SK-N-SH treated with all-trans-retinoic acid at 6 μM for 48 hours (cell line): Measurements from ENCODE around the gene NFIL3.
"Not testable (repeated sequence)": the region's sequence is repeated elsewhere in the genome, so short reads cannot be mapped to it uniquely, and the experiment has no call there.

ENCODE experiments used
- ATAC-seq: fragments of 200-7000 bp; cut with Tn5 transposase; 3 replicates; pipeline ENCODE4 v1.9.1; 2020; ENCODE audit warnings: mild to moderate bottlenecking, moderate library complexity
- ARNTL ChIP-seq: fragments of 450-650 bp; formaldehyde crosslinking; IDR thresholded peaks from 2 replicates; pipeline ENCODE4 v1.5.0; 2020; ENCODE audit warnings: low read depth, mild to moderate bottlenecking, moderate library complexity, borderline replicate concordance
- BACH2 ChIP-seq: fragments of 250-450 bp; sonication (Bioruptor Pico); IDR thresholded peaks from 2 replicates; pipeline ENCODE4 v1.9.0; 2021; ENCODE audit warnings: mild to moderate bottlenecking, borderline replicate concordance
- CREB5 ChIP-seq: fragments of 250-450 bp; sonication (Bioruptor Pico); IDR thresholded peaks from 2 replicates; pipeline ENCODE4 v1.5.1; 2020; ENCODE audit warnings: low read depth, mild to moderate bottlenecking, moderate library complexity
- CSDC2 ChIP-seq: fragments of 250-450 bp; sonication (Bioruptor Pico); IDR thresholded peaks from 2 replicates; pipeline ENCODE4 v1.5.0; 2020; ENCODE audit warnings: mild to moderate bottlenecking, moderate library complexity
- CSRNP3 ChIP-seq: fragments of 250-450 bp; sonication (Bioruptor Pico); IDR thresholded peaks from 2 replicates; pipeline ENCODE4 v1.5.1; 2021; ENCODE audit warnings: mild to moderate bottlenecking, moderate library complexity
- ESRRG ChIP-seq: fragments of 250-450 bp; sonication (Bioruptor Pico); IDR thresholded peaks from 2 replicates; pipeline ENCODE4 v1.6.1; 2021; ENCODE audit warnings: mild to moderate bottlenecking
- GLIS3 ChIP-seq: fragments of 250-450 bp; sonication (Bioruptor Pico); IDR thresholded peaks from 2 replicates; pipeline ENCODE4 v1.5.0; 2020; ENCODE audit warnings: mild to moderate bottlenecking, moderate library complexity
- ISL1 ChIP-seq: fragments of 250-450 bp; sonication (Bioruptor Pico); IDR thresholded peaks from 2 replicates; pipeline ENCODE4 v2.1.2; 2022; ENCODE audit warnings: mild to moderate bottlenecking, moderate library complexity
- OSR1 ChIP-seq: fragments of 250-450 bp; sonication (Bioruptor Pico); IDR thresholded peaks from 2 replicates; pipeline ENCODE4 v1.8.0; 2022; ENCODE audit warnings: moderate library complexity, mild to moderate bottlenecking, inconsistent platforms
- PATZ1 ChIP-seq: fragments of 250-450 bp; sonication (Bioruptor Pico); IDR thresholded peaks from 2 replicates; pipeline ENCODE4 v1.8.0; 2020; ENCODE audit warnings: mild to moderate bottlenecking, moderate library complexity, borderline replicate concordance
- POU6F1 ChIP-seq: fragments of 250-450 bp; sonication (Bioruptor Pico); IDR thresholded peaks from 2 replicates; pipeline ENCODE4 v1.8.0; 2021; ENCODE audit warnings: low read depth, mild to moderate bottlenecking, moderate library complexity, borderline replicate concordance
- PPARA ChIP-seq: fragments of 250-450 bp; sonication (Bioruptor Pico); IDR thresholded peaks from 2 replicates; pipeline ENCODE4 v1.5.0; 2020; ENCODE audit warnings: mild to moderate bottlenecking, borderline replicate concordance
- RARB ChIP-seq: fragments of 250-450 bp; sonication (Bioruptor Pico); IDR thresholded peaks from 2 replicates; pipeline ENCODE4 v1.8.0; 2021; ENCODE audit warnings: mild to moderate bottlenecking, moderate library complexity
- SNAI2 ChIP-seq: fragments of 250-450 bp; sonication (Bioruptor Pico); IDR thresholded peaks from 2 replicates; pipeline ENCODE4 v1.5.0; 2020; ENCODE audit warnings: mild to moderate bottlenecking, moderate library complexity
- TCF4 ChIP-seq: fragments of 250-450 bp; sonication (Bioruptor Pico); IDR thresholded peaks from 2 replicates; pipeline ENCODE4 v1.8.0; 2021; ENCODE audit warnings: mild to moderate bottlenecking, moderate library complexity, borderline replicate concordance
- TOX ChIP-seq: fragments of 250-450 bp; sonication (Bioruptor Pico); IDR thresholded peaks from 2 replicates; pipeline ENCODE4 v1.8.0; 2021; ENCODE audit warnings: mild to moderate bottlenecking, moderate library complexity, borderline replicate concordance
- ZFP3 ChIP-seq: fragments of 250-450 bp; sonication (Bioruptor Pico); IDR thresholded peaks from 2 replicates; pipeline ENCODE4 v1.5.0; 2020; ENCODE audit warnings: mild to moderate bottlenecking, moderate library complexity
- ZFP30 ChIP-seq: fragments of 450-650 bp; formaldehyde crosslinking; IDR thresholded peaks from 2 replicates; pipeline ENCODE4 v1.5.0; 2022; ENCODE audit warnings: mild to moderate bottlenecking, moderate library complexity
- ZNF565 ChIP-seq: fragments of 450-650 bp; formaldehyde crosslinking; conservative IDR thresholded peaks from 2 replicates; pipeline ENCODE4 v1.5.0; 2020; ENCODE audit warnings: low read depth, mild to moderate bottlenecking, moderate library complexity
- ZNF70 ChIP-seq: fragments of 450-650 bp; formaldehyde crosslinking; IDR thresholded peaks from 2 replicates; pipeline ENCODE4 v1.5.0; 2020; ENCODE audit warnings: mild to moderate bottlenecking, moderate library complexity
- ZNF8 ChIP-seq: fragments of 450-650 bp; formaldehyde crosslinking; IDR thresholded peaks from 2 replicates; pipeline ENCODE4 v1.5.0; 2020; ENCODE audit warnings: mild to moderate bottlenecking, moderate library complexity

Gene NFIL3

GRCh38 chr9:91423785-91424402 is at the start of gene NFIL3:
TSS of gene NFIL3 (minus strand) at chr9:91423832. CDS start at chr9:91410734, 13,098 bp downstream.
- TF ChIP-seq PATZ1 (CRISPR knock-in tag) = 0 out of 2 replicates have a peak, but pooled peaks have one; percentile 26
- TF ChIP-seq GLIS3 (CRISPR knock-in tag) = no peak
- peak; percentile 71 for ATAC-seq

- ATAC-seq = not testable (repeated sequence)
Observed at GRCh38 chr9:91471524-91471923, 47.9 kb upstream of the NFIL3 start.

GRCh38 chr9:91465420-91465819 is 41.8 kb upstream of the NFIL3 start:
- TF ChIP-seq PATZ1 (CRISPR knock-in tag) = no peak
- no peak for TF ChIP-seq BACH2
- TF ChIP-seq TCF4 (CRISPR knock-in tag) = no peak
- TF ChIP-seq PPARA = no peak
- TF ChIP-seq CSRNP3 = no peak
- no peak for TF ChIP-seq TOX (CRISPR knock-in tag)
- no peak for TF ChIP-seq ZFP3 (CRISPR knock-in tag)
- no peak for TF ChIP-seq ZNF565 (CRISPR knock-in tag)
- no peak for TF ChIP-seq ESRRG
- ATAC-seq = no peak

GRCh38 chr9:91458906-91459305 is 35.3 kb upstream of the NFIL3 start:
- TF ChIP-seq ISL1 (CRISPR knock-in tag) (no peak), RARB (CRISPR knock-in tag) (no peak)
- ATAC-seq = no peak

GRCh38 chr9:91452844-91453243 is 29.2 kb upstream of the NFIL3 start:
- no peak for ATAC-seq
- TF ChIP-seq CSRNP3 = no peak
- TF ChIP-seq GLIS3 (CRISPR knock-in tag) = no peak
- no peak for TF ChIP-seq BACH2
- TF ChIP-seq SNAI2 (CRISPR knock-in tag) = no peak
- TF ChIP-seq CREB5 (CRISPR knock-in tag) = no peak
- TF ChIP-seq PATZ1 (CRISPR knock-in tag) = no peak
- TF ChIP-seq ARNTL = no peak
- no peak for TF ChIP-seq RARB (CRISPR knock-in tag)
- TF ChIP-seq ZNF70 = no peak
- TF ChIP-seq OSR1 (CRISPR knock-in tag) = no peak
- no peak for TF ChIP-seq TOX (CRISPR knock-in tag)
- TF ChIP-seq POU6F1 (CRISPR knock-in tag) = no peak
- TF ChIP-seq TCF4 (CRISPR knock-in tag) = no peak
- TF ChIP-seq ZNF8 (CRISPR knock-in tag) = no peak
- no peak for TF ChIP-seq ZFP30 (CRISPR knock-in tag)
- TF ChIP-seq ZNF565 (CRISPR knock-in tag) = no peak
- TF ChIP-seq CSDC2 (CRISPR knock-in tag) = no peak
